Brain microvascular endothelial cell (primary cell): ENCODE measurements around the gene FOXL3.

Experiments
- DNase-seq: peaks from one replicate; pipeline ENCODE4 v3.0.0-alpha.2; 2020
- H3K27ac ChIP-seq: fragments of 250-450 bp; sonication (Bioruptor Pico); 2 replicates; pipeline ENCODE4 v1.5.1; 2020; ENCODE audit warnings: mild to moderate bottlenecking, moderate library complexity
- H3K27me3 ChIP-seq: fragments of 250-450 bp; sonication (Bioruptor Pico); replicated peaks from 2 replicates; pipeline ENCODE4 v1.5.1; 2020; ENCODE audit warnings: mild to moderate bottlenecking
- H3K36me3 ChIP-seq: fragments of 250-450 bp; sonication (Bioruptor Pico); replicated peaks from 2 replicates; pipeline ENCODE4 v1.5.1; 2020; ENCODE audit warnings: mild to moderate bottlenecking
- H3K4me3 ChIP-seq: 2 replicates; pipeline ENCODE4 v1.5.1; 2011; ENCODE audit warnings: low read depth, mild to moderate bottlenecking, control low read depth, low read length, moderate library complexity
- CTCF ChIP-seq: IDR thresholded peaks from 2 replicates; pipeline ENCODE4 v1.5.1; 2011; ENCODE audit warnings: low read depth, mild to moderate bottlenecking, moderate library complexity, low read length, control low read depth, inconsistent platforms; ENCODE audit errors: missing control alignments
- in situ Hi-C: cut with HindIII; loops from 2 replicates; pipeline ENCODE4 v1.10.0; 2017; ENCODE audit warnings: low sequenced_read_pairs, low pct_ligation_motif_present

The FOXL3 gene

GRCh38 chr7:272108-272615 lies 17.8 kb upstream of the FOXL3 start:
- Histone ChIP-seq H3K27ac (no peak overlapping the region), H3K27me3 (no peaks in the 10 kb centered on the region), H3K4me3 (no peak overlapping the region), H3K36me3 (no peaks in the 10 kb centered on the region)
- DNase-seq = no peak
- in situ Hi-C loops = no loop called here
- no peak for TF ChIP-seq CTCF

- no peak for DNase-seq
- in situ Hi-C loops = no loop called here
- TF ChIP-seq CTCF = no peak
- H3K4me3 ChIP-seq = no peak overlapping the region
- no peaks in the 10 kb centered on the region for H3K36me3 ChIP-seq
- no peak overlapping the region for H3K27ac ChIP-seq
- no peaks in the 10 kb centered on the region for H3K27me3 ChIP-seq
These were observed 17.3 kb upstream of the FOXL3 start for GRCh38 chr7:272631-273030.

GRCh38 chr7:273327-273726 lies 16.6 kb upstream of the FOXL3 start:
- in situ Hi-C loops = no loop called here
- no peaks in the 10 kb centered on the region for H3K36me3 ChIP-seq
- no peaks in the 10 kb centered on the region for H3K27me3 ChIP-seq
- no peak for TF ChIP-seq CTCF
- no peak overlapping the region for H3K4me3 ChIP-seq
- no peak overlapping the region for H3K27ac ChIP-seq
- DNase-seq = no peak

- no peak overlapping the region for H3K27ac ChIP-seq
- in situ Hi-C loops = no loop called here
- H3K36me3 ChIP-seq = no peaks in the 10 kb centered on the region
- no peak overlapping the region for H3K4me3 ChIP-seq
- H3K27me3 ChIP-seq = no peaks in the 10 kb centered on the region
- no peak for TF ChIP-seq CTCF
- DNase-seq = no peak
These were observed 15.7 kb upstream of the FOXL3 start for GRCh38 chr7:274266-274665.

- no peak for DNase-seq
- no peak overlapping the region for H3K27ac ChIP-seq
- H3K36me3 ChIP-seq = no peaks in the 10 kb centered on the region
- H3K27me3 ChIP-seq = no peaks in the 10 kb centered on the region
- TF ChIP-seq CTCF = no peak
- in situ Hi-C loops = no loop called here
- no peak overlapping the region for H3K4me3 ChIP-seq
These were observed 13.6 kb upstream of the FOXL3 start for GRCh38 chr7:276230-276835.

GRCh38 chr7:277228-277627 lies 12.7 kb upstream of the FOXL3 start:
- Histone ChIP-seq H3K27ac (no peak overlapping the region), H3K36me3 (no peaks in the 10 kb centered on the region), H3K27me3 (no peaks in the 10 kb centered on the region), H3K4me3 (no peak overlapping the region)
- no peak for TF ChIP-seq CTCF
- in situ Hi-C loops = no loop called here
- no peak for DNase-seq
